Body of pancreas (tissue), 4 donors: ENCODE data around the gene DELE1.

ENCODE experiments used
- POLR2A ChIP-seq, 3 donors: fragments of 450-650 bp; IDR thresholded peaks; one replicate each; pipeline ENCODE4 v1.6.1; 2016; ENCODE audit warnings: antibody characterized with exemption in 3 of 3, mild to moderate bottlenecking in 2 of 3
- TF ChIP-seq, protein P1 (sequence below), 7 experiments: fragments of 450-650 bp in 4 of 7; fragments of 200-600 bp in 3 of 7; sonication (generic) in 3 of 7; IDR thresholded peaks; one replicate each; pipeline ENCODE4 v1.5.1; 2016 to 2019; ENCODE audit warnings: antibody characterized with exemption in 7 of 7

DNA sequence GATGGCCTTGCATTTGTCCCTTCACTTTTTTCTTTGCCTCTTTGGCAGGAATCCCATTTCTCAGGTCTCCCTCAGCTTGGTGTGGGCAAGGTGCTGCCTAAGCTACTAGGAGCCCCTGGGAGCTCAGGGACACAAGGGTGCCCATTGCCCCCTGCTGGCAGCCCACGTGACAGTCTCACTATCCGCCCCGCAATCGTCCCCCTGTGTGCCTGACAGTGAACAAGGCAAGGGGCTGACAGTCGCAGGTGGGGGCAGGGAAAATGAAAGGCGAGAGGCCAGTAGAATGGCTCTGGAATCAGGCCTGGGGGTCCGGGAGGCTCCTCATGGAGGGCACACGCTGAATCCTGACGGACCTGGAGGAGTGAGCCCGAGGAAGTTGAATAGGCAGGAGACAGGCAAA, 36.3 kb downstream of the DELE1 start:
- TF ChIP-seq, protein P1, sequence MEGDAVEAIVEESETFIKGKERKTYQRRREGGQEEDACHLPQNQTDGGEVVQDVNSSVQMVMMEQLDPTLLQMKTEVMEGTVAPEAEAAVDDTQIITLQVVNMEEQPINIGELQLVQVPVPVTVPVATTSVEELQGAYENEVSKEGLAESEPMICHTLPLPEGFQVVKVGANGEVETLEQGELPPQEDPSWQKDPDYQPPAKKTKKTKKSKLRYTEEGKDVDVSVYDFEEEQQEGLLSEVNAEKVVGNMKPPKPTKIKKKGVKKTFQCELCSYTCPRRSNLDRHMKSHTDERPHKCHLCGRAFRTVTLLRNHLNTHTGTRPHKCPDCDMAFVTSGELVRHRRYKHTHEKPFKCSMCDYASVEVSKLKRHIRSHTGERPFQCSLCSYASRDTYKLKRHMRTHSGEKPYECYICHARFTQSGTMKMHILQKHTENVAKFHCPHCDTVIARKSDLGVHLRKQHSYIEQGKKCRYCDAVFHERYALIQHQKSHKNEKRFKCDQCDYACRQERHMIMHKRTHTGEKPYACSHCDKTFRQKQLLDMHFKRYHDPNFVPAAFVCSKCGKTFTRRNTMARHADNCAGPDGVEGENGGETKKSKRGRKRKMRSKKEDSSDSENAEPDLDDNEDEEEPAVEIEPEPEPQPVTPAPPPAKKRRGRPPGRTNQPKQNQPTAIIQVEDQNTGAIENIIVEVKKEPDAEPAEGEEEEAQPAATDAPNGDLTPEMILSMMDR (IDR thresholded peaks at IDR 0.05) = peak in 2 of 7 experiments; percentile 6 to 16
- TF ChIP-seq POLR2A (IDR thresholded peaks at IDR 0.05) = no peak
